Dermis microvascular lymphatic vessel endothelial cell (primary cell): ENCODE measurements around the gene DDX25. TPM values are rescaled to one million over a fixed set of nuclear protein-coding genes. Genes with fewer than 3 reads are reported as not detected.

ENCODE experiments used
- DNase-seq, 2 donors: peaks; one replicate each; pipeline versions ENCODE4 v3.0.0 to v3.0.0-alpha.2; 2010; ENCODE audit warnings: low read depth in 2 of 2
- total RNA-seq: library from RNA; depleted of rRNA; stranded (reverse); fragments of >200 nt; gene quantifications from 2 replicates; pipeline ENCODE4 v1.2.1, GENCODE V29; 2014

The DDX25 gene
- total RNA-seq, 1 donor from 2014 or later = not detected

GRCh38 chr11:125949271-125950177 is 45.2 kb downstream of the DDX25 start:
- DNase-seq = no peak

DNA sequence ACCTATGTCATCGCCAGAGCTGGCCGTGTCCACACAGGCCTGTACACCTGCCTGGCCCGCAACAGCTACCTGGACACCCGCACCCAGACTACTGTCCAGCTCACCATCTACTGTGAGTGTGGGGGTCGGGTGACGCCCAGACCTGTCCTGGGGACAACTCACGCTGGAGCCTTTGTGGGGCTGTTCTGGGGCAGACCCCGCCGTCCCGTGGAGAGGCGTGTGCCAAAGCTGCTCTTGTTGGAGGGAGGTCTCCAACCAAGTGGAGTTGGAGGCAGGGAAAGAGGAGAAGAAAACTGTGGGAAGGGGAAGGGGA is 45.8 kb downstream of the DDX25 start:
- DNase-seq = no peak

DNA sequence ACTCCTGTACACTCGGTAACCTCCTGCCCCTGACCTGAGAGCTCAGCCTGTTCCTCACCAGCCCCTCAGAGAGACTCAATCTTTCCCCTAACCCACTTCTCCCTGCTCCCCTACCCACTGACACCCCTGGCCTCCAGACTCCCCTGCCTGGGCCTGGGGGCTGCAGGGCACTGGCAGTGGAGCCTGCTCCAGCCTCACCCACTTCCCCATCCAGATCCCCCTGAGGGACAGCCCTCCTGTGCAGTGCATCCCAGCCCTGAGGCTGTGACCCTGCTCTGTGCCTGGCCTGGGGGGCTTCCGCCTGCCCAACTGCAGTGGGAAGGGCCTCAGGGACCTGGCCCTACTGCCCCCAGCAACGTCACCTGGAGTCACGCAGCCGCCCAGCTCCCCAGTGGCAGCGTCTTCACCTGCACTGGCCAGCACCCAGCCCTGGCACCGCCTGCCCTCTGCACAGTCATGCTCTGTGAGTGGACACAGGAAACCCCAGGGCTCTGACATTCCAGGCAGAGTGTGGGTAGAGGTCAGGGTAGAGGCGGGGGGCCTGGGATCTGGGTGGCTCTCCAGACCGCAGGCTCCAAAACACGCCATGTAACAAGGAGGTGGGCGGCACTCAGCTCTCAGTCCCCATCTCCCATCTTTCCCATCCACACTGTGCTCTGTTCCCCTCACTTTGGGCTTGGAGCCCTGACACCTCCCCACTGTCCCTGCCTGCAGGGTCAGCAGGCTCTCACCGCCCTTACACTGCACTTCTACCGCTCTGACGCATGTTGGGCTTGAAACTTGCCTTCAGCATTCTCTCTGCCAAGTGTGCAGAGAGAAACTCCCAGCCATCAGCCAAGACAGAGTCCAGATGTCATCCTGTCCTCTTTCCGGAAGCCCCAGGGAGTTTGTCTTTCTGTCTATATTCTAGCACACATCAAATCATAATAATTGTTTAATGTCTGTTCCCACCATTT is 46.7 kb downstream of the DDX25 start:
- no peak for DNase-seq

DNA sequence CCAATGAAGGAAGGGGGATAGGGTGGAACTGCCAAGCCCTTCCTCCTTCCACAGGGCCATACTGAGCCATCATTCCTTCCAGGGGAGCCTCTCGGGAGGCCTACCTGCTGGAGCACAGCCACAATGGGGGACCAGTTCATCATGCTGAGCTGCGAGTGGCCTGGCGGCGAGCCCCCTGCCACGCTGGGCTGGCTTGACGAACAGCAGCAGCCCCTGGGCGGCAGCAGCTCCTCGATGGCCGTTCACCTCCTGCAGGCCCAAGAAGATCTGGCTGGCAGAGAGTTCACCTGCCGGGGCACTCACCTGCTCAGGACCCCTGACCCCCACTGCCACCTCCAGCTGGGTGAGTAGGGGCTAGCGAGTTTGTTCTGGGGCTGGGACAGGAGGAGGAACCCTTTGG is 47.4 kb downstream of the DDX25 start:
- DNase-seq = no peak

GRCh38 chr11:125952559-125952958 is 48.3 kb downstream of the DDX25 start:
- no peak for DNase-seq

DNA sequence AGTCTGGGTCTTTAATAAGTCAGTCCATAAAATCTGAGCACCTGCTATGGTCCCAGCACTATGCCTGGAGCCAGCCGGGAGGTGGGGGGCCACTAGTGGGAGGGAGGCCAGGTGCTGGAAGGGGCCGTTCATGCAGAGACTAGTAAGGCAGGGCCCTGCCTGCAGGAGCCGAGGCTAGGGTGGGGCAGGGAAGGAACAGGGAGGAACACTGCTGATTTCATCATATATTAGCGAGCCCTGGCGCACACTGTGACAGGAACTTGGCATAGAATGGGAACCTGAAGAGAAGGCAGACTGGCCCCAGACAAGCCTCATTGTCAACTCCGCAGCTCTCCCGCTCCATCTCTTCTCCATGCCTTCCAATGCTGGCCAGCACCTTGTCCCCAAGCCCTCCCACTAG is 48.7 kb downstream of the DDX25 start:
- DNase-seq = no peak

GRCh38 chr11:125953401-125953935 is 49.2 kb downstream of the DDX25 start:
- no peak for DNase-seq

GRCh38 chr11:125954123-125954944 is 50.0 kb downstream of the DDX25 start:
- DNase-seq = no peak

- no peak for DNase-seq
These were observed 50.8 kb downstream of the DDX25 start for GRCh38 chr11:125954945-125955640.

- DNase-seq = no peak
These were observed 51.5 kb downstream of the DDX25 start for GRCh38 chr11:125955856-125956255.

DNA sequence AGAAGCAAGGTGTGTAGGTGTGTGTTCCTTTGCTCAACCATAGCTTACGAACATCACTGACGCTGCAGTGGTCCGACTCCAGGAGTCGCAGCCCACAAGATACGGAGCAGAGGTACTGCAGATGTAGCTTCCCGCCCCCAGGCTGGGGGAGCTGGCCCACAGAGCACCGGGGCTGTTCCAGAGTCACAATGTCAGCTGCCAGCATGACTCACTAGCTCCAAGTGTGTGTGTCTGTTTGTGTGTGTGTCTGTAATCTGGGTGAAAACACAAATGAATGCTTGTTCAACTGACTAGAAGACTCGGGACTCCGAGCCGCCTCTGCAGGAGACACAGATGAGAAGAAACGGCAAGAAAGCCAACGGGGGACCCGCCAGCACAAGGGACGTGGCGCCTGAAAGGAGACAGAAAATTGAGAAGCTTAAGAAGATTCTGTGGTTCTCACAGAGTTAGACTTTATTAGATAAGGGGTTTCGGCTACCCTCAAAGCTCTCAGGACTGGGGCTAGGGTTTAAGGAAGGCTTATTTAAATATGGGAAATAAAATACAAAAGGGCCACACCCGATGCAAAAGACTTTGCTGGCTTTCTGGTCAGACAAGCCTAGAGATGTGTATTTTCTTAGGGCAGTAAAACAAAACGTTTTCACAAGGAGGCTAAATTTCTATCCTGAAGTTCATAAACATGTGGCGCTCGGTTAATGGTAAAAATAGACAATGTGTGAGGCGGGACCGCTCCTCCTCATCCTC is 52.3 kb downstream of the DDX25 start:
- no peak for DNase-seq

DNA sequence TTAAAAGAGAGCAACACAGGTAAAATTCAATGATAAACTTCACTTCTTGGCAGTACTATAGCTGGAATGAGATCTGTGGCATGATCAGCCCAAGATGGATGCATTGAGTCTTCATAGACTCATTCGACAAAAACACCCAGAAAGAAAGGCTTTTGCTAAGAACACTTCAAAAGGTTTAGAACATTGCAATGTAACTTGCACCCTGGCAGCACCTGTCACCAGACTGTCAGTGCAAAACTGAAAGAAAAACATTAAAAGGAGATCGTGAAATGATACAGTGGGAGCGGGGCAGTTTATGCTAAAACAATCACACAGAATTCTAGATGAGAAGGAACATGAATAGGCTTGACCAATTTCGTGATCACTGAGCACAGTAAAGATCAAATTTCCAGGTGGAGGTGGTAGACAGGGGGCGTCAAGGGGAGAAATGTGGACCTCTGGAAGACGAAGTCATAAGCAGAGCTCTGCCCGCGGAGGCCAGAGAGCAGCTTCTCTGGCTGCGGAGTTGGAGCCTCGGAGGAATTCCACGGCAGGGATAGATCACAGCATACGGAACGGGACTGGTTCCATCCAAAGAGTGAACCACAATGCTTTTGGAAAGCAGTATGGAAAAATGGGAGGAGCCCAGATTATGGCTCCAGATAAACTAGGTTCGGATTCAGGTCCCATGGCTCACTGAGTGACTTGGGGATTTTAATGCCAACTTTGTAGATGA is 53.5 kb downstream of the DDX25 start:
- DNase-seq = no peak

DNA sequence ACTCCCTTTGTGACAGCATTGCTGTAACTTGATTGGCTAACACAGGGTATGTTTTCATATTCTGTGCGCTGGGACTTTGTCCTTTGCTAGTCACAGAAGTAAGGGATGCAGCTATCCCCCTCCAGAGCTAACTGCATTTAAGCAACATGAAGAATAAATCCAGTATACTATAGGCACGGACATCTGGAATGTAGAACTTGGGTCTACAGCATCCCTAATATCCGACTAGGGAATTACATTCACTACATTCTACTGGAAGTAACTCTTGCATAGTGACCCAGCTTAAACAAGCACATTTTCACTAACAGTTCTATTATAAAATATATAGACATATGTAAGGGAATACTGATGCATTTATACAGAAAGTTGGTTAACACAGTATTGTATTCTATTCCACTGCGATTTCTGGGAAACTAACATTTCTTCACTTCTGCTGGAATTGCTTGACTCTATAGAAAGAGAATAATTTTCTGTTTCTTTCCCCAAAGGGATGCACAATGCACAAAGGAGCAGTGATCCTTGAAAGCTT is 54.6 kb downstream of the DDX25 start:
- no peak for DNase-seq

- DNase-seq = no peak
These were observed 55.2 kb downstream of the DDX25 start for GRCh38 chr11:125959511-125959910.

GRCh38 chr11:125959931-125960330 is 55.6 kb downstream of the DDX25 start:
- DNase-seq = no peak

GRCh38 chr11:125960771-125961170 is 56.5 kb downstream of the DDX25 start:
- no peak for DNase-seq

DNA sequence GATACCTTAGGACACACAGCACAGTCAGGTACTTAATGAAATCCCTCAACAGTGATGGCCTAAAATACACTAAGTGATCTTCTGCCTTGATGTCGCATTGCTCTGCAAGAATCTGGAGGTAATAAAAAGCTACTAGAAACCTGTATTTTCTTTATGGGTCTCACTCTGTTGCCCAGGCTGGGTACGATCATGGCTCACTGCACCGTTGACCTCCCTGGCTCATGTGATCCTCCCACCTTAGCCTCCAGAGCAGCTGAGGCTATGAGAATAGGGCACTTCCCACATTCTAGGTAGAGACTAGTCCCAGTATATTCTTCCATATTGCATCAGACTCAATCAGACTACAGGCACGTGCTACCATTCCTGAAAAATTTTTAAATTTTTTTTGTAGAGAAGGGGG is 63.2 kb downstream of the DDX25 start:
- DNase-seq = no peak

DNA sequence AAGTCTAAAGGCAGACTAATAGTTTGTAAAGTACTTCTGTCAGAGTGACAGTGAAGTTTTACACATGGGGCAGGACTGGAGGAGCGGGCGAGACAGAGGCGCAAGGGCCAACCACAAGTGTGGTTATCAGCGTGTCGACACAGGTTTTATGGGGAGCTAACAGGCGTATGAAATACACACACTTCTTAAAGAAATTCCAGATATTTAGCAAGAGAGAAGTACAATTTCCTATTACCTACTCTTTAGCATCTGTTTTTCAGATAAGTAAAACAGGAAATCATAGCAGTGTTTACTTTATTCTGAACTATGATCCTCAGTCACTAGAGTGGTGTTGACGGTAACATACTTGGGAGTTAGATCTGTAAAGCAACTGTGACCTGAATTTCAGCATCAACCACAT is 64.0 kb downstream of the DDX25 start:
- no peak for DNase-seq

- DNase-seq = no peak
These were observed 67.3 kb downstream of the DDX25 start for GRCh38 chr11:125971618-125972017.
